ENCODE results near the gene MACROH2A2.

Gene MACROH2A2

DNA sequence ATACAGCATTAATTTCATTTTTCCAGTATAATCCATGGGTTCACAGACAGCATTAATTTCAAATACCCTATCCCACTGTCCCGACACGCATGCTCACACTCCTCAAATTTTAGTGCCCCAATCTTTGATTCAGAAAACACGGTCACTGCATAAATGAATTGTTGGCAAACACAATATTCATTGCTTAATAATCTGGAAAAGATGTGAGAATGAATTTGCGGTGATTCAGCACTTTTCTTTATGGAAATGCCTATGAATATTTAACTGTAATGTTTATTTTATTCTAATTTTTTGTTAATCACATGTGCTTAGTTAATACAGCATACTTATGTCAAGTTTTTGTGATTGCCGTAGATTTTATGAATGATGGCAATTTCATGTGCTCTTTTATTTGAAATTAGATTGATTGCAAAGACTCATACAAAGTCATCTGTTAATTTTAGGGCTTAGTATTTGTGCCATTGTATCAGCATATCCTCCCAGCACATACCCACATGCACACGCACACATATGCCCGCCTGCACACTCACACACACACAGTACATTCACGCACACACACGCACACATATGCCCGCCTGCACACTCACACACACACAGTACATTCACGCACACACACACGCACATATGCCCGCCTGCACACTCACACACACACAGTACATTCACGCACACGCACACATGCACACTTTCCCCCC is 35.1 kb downstream of the MACROH2A2 start:
- no peak for TF ChIP-seq POLR2AphosphoS5 (IDR thresholded peaks at IDR 0.05; ENCODE audit: low read depth)
- TF ChIP-seq SPI1 (IDR thresholded peaks at IDR 0.05; ENCODE audit: borderline replicate concordance, low read depth): no peak
- TF ChIP-seq, protein P1, sequence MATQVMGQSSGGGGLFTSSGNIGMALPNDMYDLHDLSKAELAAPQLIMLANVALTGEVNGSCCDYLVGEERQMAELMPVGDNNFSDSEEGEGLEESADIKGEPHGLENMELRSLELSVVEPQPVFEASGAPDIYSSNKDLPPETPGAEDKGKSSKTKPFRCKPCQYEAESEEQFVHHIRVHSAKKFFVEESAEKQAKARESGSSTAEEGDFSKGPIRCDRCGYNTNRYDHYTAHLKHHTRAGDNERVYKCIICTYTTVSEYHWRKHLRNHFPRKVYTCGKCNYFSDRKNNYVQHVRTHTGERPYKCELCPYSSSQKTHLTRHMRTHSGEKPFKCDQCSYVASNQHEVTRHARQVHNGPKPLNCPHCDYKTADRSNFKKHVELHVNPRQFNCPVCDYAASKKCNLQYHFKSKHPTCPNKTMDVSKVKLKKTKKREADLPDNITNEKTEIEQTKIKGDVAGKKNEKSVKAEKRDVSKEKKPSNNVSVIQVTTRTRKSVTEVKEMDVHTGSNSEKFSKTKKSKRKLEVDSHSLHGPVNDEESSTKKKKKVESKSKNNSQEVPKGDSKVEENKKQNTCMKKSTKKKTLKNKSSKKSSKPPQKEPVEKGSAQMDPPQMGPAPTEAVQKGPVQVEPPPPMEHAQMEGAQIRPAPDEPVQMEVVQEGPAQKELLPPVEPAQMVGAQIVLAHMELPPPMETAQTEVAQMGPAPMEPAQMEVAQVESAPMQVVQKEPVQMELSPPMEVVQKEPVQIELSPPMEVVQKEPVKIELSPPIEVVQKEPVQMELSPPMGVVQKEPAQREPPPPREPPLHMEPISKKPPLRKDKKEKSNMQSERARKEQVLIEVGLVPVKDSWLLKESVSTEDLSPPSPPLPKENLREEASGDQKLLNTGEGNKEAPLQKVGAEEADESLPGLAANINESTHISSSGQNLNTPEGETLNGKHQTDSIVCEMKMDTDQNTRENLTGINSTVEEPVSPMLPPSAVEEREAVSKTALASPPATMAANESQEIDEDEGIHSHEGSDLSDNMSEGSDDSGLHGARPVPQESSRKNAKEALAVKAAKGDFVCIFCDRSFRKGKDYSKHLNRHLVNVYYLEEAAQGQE (IDR thresholded peaks at IDR 0.05; ENCODE audit: insufficient replicate concordance, low read depth): no peak
- TF ChIP-seq GABPA (IDR thresholded peaks at IDR 0.05; ENCODE audit: low read depth): no peak
- TF ChIP-seq CTCF (IDR thresholded peaks at IDR 0.05; ENCODE audit: insufficient read depth, low read length): no peak
- Histone ChIP-seq H3K27ac (replicated peaks) (no peak overlapping the region), H3K27me3 (ENCODE audit: insufficient read depth, poor library complexity, severe bottlenecking) (no peaks in the 10 kb centered on the region), H3K4me3 (replicated peaks; ENCODE audit: insufficient read depth, low read length) (no peak overlapping the region)
- no peak for DNase-seq (ENCODE audit: low read depth in 1 of 2, low spot score in 1 of 2)

- TF ChIP-seq, protein P1 (IDR thresholded peaks at IDR 0.05; ENCODE audit: insufficient replicate concordance, low read depth): no peak
- no peak for TF ChIP-seq GABPA (IDR thresholded peaks at IDR 0.05; ENCODE audit: low read depth)
- no peak for TF ChIP-seq CTCF (IDR thresholded peaks at IDR 0.05; ENCODE audit: insufficient read depth, low read length)
- no peak for TF ChIP-seq POLR2AphosphoS5 (IDR thresholded peaks at IDR 0.05; ENCODE audit: low read depth)
- TF ChIP-seq SPI1 (IDR thresholded peaks at IDR 0.05; ENCODE audit: borderline replicate concordance, low read depth): no peak
- DNase-seq (ENCODE audit: low read depth in 1 of 2, low spot score in 1 of 2): no peak
- no peak overlapping the region for H3K4me3 ChIP-seq (replicated peaks; ENCODE audit: insufficient read depth, low read length)
- no peaks in the 10 kb centered on the region for H3K27me3 ChIP-seq (ENCODE audit: insufficient read depth, poor library complexity, severe bottlenecking)
- no peak overlapping the region for H3K27ac ChIP-seq (replicated peaks)
These were observed 35.7 kb downstream of the MACROH2A2 start for GRCh38 chr10:70088308-70088698.

- no peaks in the 10 kb centered on the region for H3K27me3 ChIP-seq (ENCODE audit: insufficient read depth, poor library complexity, severe bottlenecking)
- TF ChIP-seq, protein P1 (IDR thresholded peaks at IDR 0.05; ENCODE audit: insufficient replicate concordance, low read depth): no peak
- TF ChIP-seq SPI1 (IDR thresholded peaks at IDR 0.05; ENCODE audit: borderline replicate concordance, low read depth): no peak
- TF ChIP-seq CTCF (IDR thresholded peaks at IDR 0.05; ENCODE audit: insufficient read depth, low read length): no peak
- TF ChIP-seq POLR2AphosphoS5 (IDR thresholded peaks at IDR 0.05; ENCODE audit: low read depth): no peak
- TF ChIP-seq GABPA (IDR thresholded peaks at IDR 0.05; ENCODE audit: low read depth): no peak
- no peak for DNase-seq (ENCODE audit: low read depth in 1 of 2, low spot score in 1 of 2)
- H3K27ac ChIP-seq (replicated peaks): no peak overlapping the region
- H3K4me3 ChIP-seq (replicated peaks; ENCODE audit: insufficient read depth, low read length): no peak overlapping the region
These were observed 37.4 kb downstream of the MACROH2A2 start for GRCh38 chr10:70090013-70090412.
